Right ventricle myocardium superior (tissue), 1 donor: ENCODE results near the gene SLC27A5. TPM values are rescaled to one million over a fixed set of nuclear protein-coding genes. Genes with fewer than 3 reads are reported as not detected.
"Not testable (repeated sequence)": the region's sequence is repeated elsewhere in the genome, so short reads cannot be mapped to it uniquely, and the experiment has no call there.

Experiments
- ATAC-seq: fragments of 200-7000 bp; cut with Tn5 transposase; one replicate; pipeline ENCODE4 v1.9.1; 2020; ENCODE audit warnings: mild to moderate bottlenecking; ENCODE audit not compliant: poor library complexity
- DNase-seq: peaks from one replicate; pipeline ENCODE4 v3.0.0-alpha.2; 2020
- intact Hi-C: fragments of 100-400 bp; cut with DNase I; formaldehyde crosslinking; loops from one replicate; pipeline ENCODE4 v1.11.2; 2022
- total RNA-seq: library from RNA; stranded (reverse); fragmentation: NEBNext Ultra II Directional; extraction: Animal tissue kit (Norgen Biotek cat#: 25700); gene quantifications from one replicate; pipeline ENCODE4 v1.2.1, GENCODE V29; 2021
- donor health status: DM: no; HTN: yes; CAD: no; lungs with severe emphysema.

The SLC27A5 gene
- total RNA-seq, 1 donor from 2014 or later, result 3.8 TPM

DNA sequence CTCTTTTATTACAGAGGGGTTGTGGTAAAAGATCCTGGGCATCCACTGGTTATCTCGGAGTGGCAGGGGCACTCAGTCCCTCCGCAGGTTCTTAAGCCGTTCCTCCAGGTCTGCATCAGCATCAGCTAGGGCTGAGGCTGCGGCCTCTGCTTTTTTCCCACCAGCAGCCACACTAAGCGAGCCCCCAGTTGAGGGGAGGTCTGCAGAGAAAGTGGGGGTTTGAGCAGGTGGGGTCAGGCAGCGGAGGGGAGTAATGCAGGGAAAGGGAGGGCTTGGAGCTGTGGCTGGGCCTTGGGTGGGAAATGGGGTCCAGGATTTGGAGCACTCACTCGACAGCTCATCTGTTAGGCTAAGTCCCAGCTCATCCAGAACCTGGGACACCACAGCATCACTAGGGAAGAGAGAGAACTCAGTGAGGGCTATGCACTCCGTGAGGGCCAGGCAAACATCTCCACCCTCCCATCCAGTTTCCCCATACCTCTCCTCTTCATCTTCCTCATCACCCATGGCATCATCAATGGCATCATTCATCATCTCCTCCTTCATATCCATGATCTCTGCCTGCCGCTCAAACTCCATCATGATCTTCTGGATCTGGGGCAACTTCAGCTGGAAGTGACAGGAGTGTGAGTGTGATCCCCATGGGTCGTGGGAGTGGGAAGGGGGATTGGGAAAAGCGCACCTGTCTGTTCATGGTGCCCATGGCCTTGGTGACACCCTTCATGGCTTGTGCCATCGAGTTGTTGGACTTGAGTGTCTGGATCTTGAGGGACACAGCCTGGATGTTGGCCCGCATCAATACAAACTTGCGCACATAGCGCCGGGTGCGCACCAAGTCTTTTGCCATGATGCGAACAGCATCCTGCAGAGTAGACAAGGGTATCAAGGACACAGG is 40.0 kb upstream of the SLC27A5 start:
- ATAC-seq (no peak), DNase-seq (no peak)
- intact Hi-C loops, result no loop called here

DNA sequence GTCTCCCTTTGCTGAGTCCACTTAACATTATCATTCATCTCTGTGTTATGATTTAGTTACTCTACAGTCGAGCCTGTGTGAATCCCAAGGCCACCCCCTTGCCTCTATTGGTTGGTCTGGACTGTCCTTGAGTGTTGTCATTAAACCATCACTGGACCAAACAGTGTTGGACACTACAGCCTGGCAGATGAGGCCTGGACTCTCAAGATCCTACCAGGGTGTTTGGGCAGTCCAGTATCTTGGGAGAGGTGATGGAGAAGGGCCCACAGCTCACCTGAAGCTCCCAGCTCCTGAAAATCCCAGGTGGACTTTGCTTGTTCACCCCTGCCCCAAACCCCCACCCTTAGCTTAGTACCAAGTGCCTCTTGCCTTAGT is 39.3 kb upstream of the SLC27A5 start:
- intact Hi-C loops, result no loop called here
- DNase-seq (no peak), ATAC-seq (no peak)

DNA sequence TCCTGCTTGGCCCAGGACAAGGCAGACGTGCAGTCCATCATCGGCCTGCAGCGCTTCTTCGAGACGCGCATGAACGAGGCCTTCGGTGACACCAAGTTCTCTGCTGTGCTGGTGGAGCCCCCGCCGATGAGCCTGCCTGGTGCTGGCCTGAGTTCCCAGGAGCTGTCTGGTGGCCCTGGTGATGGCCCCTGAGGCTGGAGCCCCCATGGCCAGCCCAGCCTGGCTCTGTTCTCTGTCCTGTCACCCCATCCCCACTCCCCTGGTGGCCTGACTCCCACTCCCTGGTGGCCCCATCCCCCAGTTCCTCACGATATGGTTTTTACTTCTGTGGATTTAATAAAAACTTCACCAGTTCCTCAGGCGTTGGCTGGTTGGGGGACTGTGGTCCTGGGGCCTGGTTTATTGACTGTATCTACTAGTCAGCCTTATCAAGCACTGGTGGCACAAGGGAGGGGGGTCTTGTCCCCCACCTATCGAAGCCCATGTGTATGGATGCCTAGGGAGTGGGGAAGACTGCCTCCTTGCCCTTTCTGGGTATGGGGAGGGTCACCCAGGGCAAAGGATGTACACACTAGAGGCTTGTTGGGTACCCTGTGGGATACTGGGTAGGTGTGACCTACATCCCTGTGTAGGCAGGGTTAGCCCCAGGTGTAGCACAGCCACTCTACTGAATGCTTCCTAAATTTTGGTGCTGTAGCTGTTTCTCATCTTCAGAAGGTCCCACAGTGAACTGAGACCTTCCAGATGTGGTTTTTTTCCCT is 38.8 kb upstream of the SLC27A5 start:
- ATAC-seq, result no peak
- intact Hi-C loops, result no loop called here
- DNase-seq, result no peak

DNA sequence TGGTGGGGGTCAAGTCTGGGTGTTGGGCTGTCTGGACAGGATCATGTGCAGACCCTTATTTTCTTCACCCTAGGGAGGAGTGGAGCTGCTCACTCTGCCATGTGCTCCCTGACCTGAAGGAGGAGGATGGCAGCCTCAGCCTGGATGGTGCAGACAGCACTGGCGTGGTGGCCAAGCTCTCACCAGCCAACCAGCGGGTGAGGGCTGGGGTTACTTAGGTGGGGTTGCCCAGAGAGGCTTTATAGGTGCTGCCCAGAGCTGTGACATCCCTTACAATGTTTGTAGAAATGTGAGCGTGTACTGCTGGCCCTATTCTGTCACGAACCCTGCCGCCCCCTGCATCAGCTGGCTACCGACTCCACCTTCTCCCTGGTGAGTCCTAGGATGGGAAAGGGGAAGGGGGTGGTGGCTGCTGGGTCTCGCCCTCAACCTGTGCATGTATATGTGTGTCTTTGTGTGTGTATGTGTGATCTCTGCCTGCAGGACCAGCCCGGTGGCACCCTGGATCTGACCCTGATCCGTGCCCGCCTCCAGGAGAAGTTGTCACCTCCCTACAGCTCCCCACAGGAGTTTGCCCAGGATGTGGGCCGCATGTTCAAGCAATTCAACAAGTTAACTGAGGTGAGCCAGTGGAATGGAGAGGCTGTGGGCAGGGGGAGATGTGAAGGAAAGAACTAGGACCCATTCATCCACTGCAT is 38.0 kb upstream of the SLC27A5 start:
- no peak for ATAC-seq
- no peak for DNase-seq
- intact Hi-C loops, result no loop called here

DNA sequence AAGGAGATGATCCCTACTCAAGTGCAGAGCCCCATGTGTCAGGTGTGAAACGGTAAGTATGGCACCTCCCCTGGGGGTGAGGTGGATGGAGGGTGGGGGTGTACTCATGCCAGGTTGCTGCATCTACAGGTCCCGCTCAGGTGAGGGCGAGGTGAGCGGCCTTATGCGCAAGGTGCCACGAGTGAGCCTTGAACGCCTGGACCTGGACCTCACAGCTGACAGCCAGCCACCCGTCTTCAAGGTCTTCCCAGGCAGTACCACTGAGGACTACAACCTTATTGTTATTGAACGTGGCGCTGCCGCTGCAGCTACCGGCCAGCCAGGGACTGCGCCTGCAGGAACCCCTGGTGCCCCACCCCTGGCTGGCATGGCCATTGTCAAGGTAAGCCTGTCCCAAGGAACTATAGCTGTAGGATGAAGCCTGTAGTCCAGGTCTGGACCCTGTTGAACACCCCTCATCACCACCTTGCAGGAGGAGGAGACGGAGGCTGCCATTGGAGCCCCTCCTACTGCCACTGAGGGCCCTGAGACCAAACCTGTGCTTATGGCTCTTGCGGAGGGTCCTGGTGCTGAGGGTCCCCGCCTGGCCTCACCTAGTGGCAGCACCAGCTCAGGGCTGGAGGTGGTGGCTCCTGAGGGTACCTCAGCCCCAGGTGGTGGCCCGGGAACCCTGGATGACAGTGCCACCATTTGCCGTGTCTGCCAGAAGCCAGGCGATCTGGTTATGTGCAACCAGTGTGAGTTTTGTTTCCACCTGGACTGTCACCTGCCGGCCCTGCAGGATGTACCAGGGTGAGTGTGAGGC is 37.3 kb upstream of the SLC27A5 start:
- intact Hi-C loops, result no loop called here
- no peak for ATAC-seq
- no peak for DNase-seq

DNA sequence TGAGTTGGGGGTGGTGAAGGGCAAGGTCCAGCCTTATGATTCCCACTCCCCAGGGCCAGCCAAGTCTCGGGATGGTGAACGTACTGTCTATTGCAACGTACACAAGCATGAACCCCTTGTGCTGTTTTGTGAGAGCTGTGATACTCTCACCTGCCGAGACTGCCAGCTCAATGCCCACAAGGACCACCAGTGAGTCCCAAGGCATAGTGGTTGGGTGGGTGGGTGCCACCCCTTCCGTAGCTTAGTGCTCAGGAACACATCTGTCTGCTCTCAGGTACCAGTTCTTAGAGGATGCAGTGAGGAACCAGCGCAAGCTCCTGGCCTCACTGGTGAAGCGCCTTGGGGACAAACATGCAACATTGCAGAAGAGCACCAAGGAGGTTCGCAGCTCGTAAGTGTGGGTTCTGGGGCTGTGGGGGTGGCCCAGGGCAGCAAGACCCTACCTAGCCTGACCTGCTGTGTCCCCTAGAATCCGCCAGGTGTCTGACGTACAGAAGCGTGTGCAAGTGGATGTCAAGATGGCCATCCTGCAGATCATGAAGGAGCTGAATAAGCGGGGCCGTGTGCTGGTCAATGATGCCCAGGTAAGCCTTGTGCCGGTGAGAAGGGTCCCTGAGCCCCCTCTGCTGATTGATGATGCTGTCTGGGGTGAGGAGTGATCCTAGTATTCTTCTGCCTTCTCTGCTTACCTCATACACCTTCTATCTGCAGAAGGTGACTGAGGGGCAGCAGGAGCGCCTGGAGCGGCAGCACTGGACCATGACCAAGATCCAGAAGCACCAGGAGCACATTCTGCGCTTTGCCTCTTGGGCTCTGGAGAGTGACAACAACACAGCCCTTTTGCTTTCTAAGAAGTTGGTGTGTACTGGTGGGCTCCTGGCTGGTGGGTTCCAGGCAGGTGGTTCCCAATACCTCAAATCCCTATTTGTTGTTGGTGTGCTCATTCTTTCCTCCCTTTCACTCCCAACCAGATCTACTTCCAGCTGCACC is 35.8 kb upstream of the SLC27A5 start:
- DNase-seq (no peak), ATAC-seq (no peak)
- intact Hi-C loops, result no loop called here

DNA sequence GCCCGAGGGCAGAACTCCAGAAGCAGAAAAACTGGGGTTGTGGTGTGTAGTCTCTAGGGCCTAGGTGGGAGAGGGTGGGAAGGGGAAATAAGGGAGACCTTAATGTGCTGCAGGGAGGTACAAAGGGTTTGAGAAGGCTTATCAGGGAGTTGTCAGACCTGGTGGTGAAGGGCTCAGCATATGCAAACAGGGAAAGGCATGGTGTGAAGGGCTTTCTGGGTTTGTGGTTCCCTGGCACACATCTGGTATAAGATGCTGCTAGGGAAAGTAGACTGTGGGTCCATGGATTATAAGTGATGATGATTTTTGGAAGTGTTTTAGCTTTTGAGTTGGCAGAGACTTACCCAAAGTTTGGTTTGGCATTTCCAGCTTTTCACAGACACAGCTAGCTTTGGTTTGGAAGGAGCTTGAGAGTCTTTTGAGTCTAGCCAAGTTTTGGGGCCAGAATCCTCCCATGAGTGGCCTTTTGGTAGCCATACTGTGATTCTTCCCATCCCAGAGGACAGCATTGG is 34.3 kb upstream of the SLC27A5 start:
- no peak for ATAC-seq
- intact Hi-C loops, result no loop called here
- DNase-seq, result no peak

DNA sequence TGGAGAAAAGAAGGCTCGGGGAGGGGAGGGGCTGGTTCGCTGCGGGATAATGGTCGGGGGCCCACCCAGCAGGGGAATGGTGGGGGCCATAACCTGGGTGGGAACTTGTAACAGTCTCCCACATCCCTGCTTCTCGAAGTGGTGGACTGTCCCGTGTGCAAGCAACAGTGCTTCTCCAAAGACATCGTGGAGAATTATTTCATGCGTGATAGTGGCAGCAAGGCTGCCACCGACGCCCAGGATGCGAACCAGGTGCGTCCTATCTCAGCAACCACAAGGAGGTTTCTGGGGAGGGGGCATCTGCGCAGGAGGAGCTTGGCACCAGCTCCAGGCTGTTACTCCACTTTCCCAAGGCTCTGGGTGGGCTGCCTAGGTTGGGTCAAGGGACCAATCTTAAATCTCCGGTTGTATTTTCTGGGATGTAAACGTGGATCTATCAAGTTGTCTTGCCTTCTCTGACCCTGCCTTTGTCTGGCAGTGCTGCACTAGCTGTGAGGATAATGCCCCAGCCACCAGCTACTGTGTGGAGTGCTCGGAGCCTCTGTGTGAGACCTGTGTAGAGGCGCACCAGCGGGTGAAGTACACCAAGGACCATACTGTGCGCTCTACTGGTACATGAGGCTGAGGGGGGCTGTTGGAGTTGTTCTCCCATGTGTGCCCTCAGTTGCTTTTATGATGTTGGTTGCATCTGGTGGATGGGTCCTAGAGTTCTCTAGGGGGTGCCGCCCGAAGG is 33.7 kb upstream of the SLC27A5 start:
- intact Hi-C loops, result no loop called here
- DNase-seq, result no peak
- ATAC-seq, result no peak

DNA sequence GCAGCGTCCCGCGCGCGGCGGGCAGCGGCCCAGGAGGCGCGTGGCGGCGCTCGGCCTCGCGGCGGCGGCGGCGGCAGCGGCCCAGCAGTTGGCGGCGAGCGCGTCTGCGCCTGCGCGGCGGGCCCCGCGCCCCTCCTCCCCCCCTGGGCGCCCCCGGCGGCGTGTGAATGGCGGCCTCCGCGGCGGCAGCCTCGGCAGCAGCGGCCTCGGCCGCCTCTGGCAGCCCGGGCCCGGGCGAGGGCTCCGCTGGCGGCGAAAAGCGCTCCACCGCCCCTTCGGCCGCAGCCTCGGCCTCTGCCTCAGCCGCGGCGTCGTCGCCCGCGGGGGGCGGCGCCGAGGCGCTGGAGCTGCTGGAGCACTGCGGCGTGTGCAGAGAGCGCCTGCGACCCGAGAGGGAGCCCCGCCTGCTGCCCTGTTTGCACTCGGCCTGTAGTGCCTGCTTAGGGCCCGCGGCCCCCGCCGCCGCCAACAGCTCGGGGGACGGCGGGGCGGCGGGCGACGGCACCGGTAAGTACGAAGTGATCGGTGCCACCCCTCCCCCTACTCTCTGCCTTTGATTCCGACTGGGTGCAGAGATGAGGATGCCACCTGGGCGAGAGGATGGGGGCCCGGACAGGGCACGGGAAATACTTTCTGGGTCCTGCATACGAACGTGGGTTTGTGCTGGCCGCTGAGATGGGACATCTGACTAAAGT is 32.9 kb upstream of the SLC27A5 start:
- ATAC-seq (peak; percentile 16), DNase-seq (no peak)
- intact Hi-C loops, result no loop called here

DNA sequence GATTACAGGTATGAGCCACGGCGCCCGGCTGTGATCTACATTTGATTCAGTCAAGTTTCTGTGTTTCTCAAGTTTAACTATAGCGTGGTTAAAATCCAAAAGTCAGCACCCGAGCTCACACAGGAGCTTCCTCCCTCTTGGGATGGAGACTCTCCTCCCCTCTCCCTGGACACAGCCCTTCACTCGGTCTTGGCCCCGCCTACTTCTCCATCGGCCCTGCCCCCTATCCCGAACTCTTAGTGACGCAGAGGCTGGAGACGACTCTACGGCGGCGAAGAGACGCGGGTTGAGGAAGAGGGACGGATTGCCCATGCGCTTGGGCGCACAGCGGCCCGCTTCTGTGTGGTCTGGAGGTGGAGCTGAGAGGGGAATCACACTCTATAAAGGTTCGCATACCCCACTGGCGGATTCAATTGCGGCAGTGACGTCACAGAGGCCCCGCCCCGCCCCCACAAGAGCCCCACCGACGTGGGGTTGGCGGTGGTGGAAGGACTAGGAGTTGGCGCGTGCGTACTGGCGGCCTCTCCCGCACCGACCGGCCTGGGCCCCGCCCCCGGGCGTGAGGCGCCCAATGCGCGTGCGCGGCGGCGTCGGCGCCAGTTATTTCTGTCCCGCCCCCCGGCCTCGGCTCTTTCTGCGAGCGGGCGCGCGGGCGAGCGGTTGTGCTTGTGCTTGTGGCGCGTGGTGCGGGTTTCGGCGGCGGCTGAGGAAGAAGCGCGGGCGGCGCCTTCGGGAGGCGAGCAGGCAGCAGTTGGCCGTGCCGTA is 32.2 kb upstream of the SLC27A5 start, which contains the start of gene TRIM28:
Gene TRIM28, plus strand, starts transcription at position 239 of the 765 bp plus-strand sequence. CDS start 694 bp downstream, outside the sequence.
- intact Hi-C loops, result no loop called here
- ATAC-seq, result peak; percentile 96
- DNase-seq, result peak; percentile 99

DNA sequence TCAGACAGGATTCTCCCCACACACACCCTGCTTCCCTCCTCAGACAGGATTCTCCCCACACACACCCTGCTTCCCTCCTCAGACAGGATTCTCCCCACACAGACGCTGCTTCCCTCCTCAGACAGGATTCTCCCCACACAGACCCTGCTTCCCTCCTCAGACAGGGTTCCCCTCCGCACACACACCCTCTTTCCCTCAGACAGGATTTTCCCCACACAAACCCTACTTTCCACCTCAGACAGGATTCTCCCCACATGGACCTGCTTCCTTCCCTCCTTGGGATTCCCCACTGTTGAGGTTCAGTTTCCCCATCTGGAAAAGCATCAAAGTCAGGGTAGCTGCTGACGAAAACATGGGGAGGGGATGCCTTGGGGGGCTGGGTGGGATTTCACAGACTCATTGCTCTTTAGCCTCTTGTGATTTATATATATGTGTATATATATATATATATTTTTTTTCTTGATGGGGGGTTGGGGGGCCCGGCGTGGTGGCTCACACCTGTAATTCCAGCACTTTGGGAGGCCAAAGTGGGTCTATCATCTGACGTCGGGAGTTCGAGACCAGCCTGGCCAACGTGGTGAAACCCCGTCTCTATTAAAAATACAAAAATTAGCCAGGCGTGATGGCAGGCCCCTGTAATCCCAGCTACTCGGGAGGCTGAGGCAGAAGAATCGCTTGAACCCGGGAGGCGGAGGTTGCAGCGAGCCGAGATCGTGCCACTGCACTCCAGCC is 31.0 kb upstream of the SLC27A5 start:
- ATAC-seq, DNase-seq, intact Hi-C loops: not testable (repeated sequence)

DNA sequence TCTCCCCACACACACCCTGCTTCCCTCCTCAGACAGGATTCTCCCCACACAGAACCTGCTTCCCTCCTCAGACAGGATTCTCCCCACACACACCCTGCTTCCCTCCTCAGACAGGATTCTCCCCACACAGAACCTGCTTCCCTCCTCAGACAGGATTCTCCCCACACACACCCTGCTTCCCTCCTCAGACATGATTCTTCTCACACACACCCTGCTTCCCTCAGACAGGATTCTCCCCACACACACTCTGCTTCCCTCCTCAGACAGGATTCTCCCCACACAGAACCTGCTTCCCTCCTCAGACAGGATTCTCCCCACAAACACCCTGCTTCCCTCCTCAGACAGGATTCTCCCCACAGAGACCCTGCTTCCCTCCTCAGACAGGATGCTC is 27.4 kb upstream of the SLC27A5 start:
- intact Hi-C loops, DNase-seq, ATAC-seq: not testable (repeated sequence)

DNA sequence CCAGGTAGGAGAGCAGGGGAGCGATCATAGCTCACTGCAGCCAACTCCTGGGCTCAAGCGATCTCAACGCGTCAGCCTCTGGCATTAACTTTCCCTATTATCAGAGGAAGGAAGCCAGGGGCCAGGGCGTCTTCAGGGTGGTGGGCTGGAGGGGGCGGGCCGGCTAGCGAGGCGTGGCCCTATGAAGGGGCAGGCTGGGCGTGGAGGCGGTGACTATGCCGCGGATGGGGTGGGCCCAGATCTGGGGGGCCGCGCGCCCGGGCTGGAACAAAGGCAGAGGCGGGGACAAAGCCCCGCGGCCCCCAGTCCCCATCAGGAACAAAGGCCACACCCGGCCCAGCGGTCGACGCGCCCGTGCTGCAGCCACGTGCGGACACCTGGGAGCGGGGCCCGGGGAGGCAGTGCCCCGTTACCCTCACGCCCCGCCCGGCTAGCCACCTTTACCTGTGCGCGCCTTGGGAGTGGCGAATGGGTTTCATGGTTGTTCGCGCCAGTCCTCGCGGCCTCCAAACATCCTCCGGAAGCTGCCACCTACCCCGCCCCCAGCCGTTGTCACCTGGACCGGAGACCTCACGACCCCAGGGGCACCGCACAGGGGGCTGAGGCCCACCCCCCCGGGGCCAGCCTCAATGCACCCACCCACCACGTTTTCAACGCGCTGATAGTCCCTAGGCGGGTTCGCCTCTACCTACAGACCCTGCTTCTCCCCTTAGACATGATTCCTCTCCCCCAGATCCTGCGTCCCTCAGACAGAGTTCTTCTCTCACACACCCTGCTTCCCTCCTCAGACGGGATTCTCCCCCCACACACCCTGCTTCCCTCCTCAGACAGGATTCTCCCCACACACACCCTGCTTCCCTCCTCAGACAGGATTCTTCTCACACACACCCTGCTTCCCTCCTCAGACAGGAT is 26.7 kb upstream of the SLC27A5 start:
- DNase-seq (no peak), ATAC-seq (peak; percentile 43)
- intact Hi-C loops, result no loop called here
